Endometrium (tissue), 2 donors: ENCODE data around the gene EID2B.

ENCODE experiments used
- FAIRE-seq: peaks from 2 replicates; lab custom pipeline; 2012; peaks lifted over from hg19 to GRCh38; lab: Jason Lieb, UNC
- donor health status: control.
- donor health status: control.

EID2B gene

GRCh38 chr19:39531834-39532232 is 819 bp downstream of the EID2B start:
- no peak for FAIRE-seq

DNA sequence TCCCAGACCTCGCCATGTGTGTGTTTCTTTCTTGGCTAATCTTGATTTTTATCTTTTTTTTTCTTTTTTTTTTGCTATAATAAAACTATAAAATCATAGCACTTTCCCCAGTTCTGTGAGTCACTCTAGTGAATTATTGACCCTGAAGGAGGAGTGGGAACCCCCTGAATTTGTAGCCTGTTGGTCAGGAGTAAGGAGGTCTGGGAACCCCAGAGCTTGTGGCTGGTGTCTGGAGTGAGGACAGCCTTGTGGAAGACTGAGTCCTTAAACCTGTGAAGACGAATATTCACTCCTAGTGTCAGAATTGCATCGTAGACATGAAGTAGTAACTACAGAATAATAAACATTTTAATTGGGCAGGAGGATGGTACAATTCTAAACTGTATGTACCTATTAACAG is 7.4 kb downstream of the EID2B start:
- no peak for FAIRE-seq

DNA sequence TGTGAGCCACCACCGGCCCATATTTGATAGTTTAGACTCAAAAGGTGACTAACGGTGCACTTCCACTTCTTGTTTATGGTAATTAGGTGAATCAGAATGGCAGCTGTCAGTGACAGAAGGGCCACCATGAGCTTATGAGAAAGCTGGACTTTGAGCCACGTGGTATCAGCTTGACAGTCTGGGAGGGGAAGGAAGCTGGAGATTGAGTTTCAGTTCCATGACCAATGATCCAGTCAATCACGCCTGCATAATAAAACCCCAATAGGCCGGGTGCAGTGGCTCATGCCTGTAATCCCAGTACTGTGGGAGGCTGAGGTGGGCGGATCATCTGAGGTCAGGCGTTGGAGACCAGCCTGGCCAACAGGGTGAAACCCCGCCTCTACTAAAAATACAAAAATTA is 8.2 kb downstream of the EID2B start:
- no peak for FAIRE-seq

DNA sequence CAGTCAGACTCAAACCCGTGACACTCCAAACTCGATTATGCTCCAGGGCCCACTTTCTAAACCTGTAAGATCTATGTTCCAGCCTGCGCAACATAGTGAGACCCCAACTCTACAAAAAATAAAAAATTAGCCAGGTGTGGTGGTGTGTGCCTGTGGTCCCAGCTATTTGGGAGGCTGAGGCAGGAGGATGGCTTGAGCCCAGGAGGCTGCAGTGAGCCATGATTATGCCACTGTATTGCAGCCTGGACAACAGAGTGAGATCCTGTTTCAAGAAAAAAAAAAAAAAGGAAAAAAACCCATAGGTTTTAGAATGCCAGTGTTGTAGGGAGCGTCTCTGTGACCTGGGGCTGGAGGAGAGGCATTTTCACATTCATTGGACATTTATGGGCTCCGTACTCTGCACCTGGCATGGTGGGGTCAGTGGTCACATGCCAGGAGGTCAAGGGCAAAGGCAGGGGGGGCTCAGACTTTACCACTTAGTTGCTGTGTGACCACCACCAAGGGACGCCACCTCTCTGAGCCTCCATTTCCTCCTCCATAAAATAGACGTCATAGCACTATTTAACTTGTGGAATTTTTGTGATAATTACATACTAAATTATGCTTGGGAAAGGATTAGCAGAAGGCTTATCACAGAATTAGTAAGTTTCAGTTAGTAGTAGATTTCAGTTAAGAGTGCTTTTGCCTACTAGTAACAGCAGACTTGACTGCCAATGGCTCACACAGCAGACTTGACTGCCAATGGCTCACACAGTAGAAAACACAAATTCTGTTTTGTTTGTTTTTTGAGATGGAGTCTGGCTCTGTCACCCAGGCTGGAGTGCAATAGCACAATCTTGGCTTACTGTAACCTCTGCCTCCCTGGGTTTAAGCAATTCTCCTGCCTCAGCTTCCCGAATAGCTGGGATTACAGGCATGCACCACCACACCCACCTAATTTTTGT is 11.8 kb downstream of the EID2B start:
- no peak for FAIRE-seq

DNA sequence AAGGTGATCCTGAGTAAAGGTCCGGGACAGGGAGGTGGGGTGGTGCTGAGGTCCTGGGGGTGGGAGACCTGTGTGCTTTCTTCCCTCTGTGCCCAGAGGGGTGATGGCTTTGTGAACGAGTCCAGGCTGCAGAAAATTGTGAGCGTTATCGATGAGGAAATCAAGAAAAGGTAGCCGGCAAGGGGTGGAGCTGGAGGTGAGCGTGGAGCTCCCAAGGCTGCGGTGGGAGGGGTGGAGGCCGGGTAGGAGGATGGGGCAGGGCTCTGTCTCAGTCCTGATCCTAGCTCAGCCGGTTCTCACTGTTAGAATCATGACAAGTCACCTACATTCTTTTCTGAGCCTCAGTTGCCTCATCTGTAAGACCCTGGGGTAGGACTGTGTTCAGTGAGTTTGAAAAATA is 13.7 kb downstream of the EID2B start:
- FAIRE-seq: no peak

GRCh38 chr19:39518458-39518857 is 14.2 kb downstream of the EID2B start:
- no peak for FAIRE-seq

GRCh38 chr19:39517432-39517831 is 15.2 kb downstream of the EID2B start:
- no peak for FAIRE-seq

GRCh38 chr19:39516270-39516669 is 16.4 kb downstream of the EID2B start:
- no peak for FAIRE-seq

GRCh38 chr19:39515551-39516191 is 17.0 kb downstream of the EID2B start:
- FAIRE-seq: no peak

DNA sequence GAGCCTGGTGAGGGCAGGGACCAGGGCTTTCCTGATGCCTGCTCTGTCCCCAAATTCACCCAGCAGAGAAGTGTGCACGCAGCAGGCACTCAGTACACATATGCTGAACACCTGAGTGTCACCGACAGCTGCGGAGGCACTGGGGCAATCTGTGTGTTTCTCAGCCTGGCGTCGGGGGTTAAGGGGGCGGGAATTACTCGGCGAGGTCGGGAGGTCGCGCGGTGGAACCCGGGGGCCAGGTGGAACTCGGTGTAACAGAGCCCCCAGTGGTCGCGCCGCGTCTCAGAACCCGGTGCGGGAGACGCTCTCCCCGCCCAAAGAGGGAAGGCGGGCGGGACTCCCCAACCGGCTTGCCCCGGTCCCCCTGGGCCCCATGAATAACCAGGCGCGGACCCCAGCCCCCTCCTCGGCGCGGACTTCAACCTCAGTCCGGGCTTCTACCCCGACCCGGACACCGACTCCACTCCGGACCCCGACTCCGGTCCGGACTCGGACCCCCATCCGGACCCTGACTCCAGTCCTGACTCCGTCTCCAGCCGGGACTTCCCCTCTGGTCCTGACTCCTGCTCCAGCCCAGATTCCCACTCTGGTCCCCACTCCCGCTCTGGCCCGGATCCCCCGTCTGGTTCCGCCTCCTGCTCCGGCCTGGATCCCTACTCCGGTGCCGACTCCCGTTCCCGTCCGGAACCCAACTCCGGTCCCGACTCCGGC is 17.7 kb downstream of the EID2B start, which contains the start of gene SELENOV:
Gene SELENOV, plus strand, starts transcription at position 300 of the 711 bp plus-strand sequence. Its CDS starts 74 bp downstream, at position 374.
- FAIRE-seq: no peak

DNA sequence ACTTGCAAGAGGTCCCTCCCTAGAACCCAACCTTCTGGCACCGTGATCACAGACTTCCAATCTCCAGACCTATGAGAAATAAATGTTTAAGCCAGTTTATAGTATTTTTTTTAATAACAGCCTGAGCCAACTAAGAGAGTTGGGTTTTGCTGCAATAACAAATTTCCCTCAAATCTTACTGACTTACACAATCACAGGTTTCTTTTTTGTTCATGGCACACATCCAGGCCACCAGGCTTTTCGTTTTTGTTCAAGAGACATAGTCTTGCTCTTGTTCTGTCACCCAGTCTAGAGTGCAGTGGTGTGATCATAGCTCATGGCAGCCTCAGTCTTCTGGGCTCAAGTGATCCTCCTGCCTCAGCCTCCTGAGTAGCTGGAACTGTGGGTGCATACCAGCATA is 19.7 kb downstream of the EID2B start:
- no peak for FAIRE-seq

- no peak for FAIRE-seq
Observed at GRCh38 chr19:39509233-39509632, 23.4 kb downstream of the EID2B start.

- FAIRE-seq: no peak
Observed at GRCh38 chr19:39508629-39509028, 24.0 kb downstream of the EID2B start.

DNA sequence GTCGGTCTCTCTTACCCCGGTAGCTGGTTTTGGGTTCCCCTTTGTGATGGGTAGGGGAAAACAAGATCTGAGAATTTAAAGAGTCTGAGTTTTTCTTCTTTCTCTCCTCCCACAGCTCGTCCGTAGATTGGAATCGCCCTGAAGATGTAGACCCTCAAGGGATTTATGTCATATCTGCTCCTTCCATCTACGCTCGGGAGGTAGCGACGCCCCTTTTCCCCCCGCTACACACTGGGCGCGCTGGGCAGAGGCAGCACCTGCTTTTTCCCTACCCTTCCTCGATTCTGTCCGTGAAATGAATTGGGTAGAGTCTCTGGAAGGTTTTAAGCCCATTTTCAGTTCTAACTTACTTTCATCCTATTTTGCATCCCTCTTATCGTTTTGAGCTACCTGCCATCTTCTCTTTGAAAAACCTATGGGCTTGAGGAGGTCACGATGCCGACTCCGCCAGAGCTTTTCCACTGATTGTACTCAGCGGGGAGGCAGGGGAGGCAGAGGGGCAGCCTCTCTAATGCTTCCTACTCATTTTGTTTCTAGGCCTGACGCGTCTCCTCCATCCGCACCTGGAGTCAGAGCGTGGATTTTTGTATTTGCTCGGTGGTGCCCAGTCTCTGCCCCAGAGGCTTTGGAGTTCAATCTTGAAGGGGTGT is 24.8 kb downstream of the EID2B start:
- no peak for FAIRE-seq

GRCh38 chr19:39506944-39507714 is 25.5 kb downstream of the EID2B start:
- FAIRE-seq: no peak

DNA sequence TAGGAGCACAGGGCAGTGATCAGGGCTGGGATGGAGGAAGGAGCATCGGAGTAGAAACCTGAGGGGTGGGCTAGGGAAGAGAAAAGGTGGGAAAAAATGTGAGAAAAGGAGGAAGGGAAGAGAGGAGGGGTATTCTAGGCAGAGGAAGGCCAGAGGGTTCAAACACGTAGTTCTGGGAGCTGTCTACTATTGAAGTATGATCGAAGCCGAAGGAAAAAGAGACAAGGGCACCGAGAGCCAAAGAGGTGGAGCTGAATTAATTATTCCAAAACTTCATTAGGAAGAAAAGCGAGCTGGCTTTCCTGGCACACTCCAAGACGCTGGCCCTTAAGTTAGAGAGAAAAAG is 26.1 kb downstream of the EID2B start:
- FAIRE-seq: no peak

GRCh38 chr19:39502640-39503417 is 29.8 kb downstream of the EID2B start:
- FAIRE-seq: no peak

DNA sequence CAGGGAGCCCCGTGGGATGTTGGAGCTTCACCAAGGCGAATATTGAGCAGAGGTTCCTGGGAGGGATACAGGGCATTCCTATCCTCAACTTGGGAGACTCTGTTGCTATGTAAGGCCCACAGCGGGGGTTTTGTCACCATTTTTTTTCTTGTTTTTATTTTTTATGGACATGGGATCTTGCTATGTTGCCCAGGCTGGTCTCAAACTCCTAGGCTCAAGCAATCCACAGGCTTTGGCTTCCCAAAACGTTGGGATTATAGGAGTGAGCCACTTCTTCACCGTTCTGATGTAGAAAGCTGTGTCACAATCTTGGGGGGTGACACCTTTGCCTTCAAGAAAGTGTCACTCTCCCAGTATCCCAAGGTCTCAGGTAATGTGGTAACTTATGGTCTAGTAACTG is 31.3 kb downstream of the EID2B start:
- no peak for FAIRE-seq

- no peak for FAIRE-seq
Observed at GRCh38 chr19:39500543-39500942, 32.1 kb downstream of the EID2B start.

DNA sequence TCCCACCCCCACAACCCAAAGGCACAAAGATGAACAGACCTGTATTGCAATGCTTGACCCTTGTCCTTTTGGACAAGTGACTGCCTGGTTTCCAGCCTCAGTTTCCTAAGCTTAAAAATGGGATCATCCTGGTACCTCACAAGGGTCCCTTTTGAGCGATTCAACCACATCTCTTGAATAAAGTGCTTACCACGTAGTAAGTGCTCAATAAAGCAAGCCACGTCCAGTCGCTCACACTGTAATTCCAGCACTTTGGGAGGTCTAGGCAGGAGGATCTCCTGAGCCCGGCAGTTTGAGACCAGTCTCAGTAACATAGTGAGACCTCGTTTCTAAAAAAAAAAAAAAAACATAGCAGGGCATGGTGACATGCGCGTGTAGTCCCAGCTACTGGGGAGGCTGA is 32.7 kb downstream of the EID2B start:
- no peak for FAIRE-seq
